WTC11 (cell line): ENCODE data around the gene HMCN1. TPM values are rescaled to one million over a fixed set of nuclear protein-coding genes. Genes with fewer than 3 reads are reported as not detected.

Source experiments
- ATAC-seq: fragments of 200-7000 bp; cut with Tn5 transposase; 2 replicates; pipeline ENCODE4 v1.10.0; 2021; ENCODE audit warnings: mild to moderate bottlenecking, moderate library complexity
- CTCF ChIA-PET: fragments of 300-600 bp; sonication (Branson Sonifier 250); formaldehyde crosslinking; loops from one replicate; lab custom pipeline; 2021; ENCODE audit warnings: antibody characterized with exemption; lab: Charles Lee
- POLR2A ChIA-PET: fragments of 350-600 bp; sonication (Branson Sonifier 250); formaldehyde crosslinking; loops from one replicate; lab custom pipeline; 2021; ENCODE audit warnings: antibody characterized with exemption; lab: Charles Lee
- DNase-seq: peaks from one replicate; pipeline ENCODE4 v3.0.0; 2021; ENCODE audit warnings: low spot score
- H3K27ac Mint-ChIP-seq: 2 replicates; pipeline ENCODE4 v1.8.0; 2021; ENCODE audit warnings: mixed read lengths
- H3K27me3 Mint-ChIP-seq: 2 replicates; pipeline ENCODE4 v1.8.0; 2021; ENCODE audit warnings: low read depth, mild to moderate bottlenecking, moderate library complexity, mixed read lengths
- H3K36me3 Mint-ChIP-seq: 2 replicates; pipeline ENCODE4 v1.8.0; 2021; ENCODE audit warnings: mixed read lengths
- H3K4me1 Mint-ChIP-seq: 2 replicates; pipeline ENCODE4 v1.8.0; 2022; ENCODE audit warnings: mixed read lengths
- H3K4me3 Mint-ChIP-seq: 2 replicates; pipeline ENCODE4 v1.8.0; 2021; ENCODE audit warnings: mild to moderate bottlenecking, moderate library complexity, mixed read lengths
- H3K9me3 Mint-ChIP-seq: 2 replicates; pipeline ENCODE4 v1.8.0; 2021; ENCODE audit warnings: mixed read lengths
- CBFB ChIP-seq: sonication (generic); formaldehyde crosslinking; IDR thresholded peaks from 2 replicates; pipeline ENCODE4 v1.8.1; 2022; ENCODE audit warnings: mild to moderate bottlenecking, low read depth, missing genetic modification reagents
- E2F1 ChIP-seq: sonication (generic); formaldehyde crosslinking; IDR thresholded peaks from 2 replicates; pipeline ENCODE4 v1.8.0; 2022; ENCODE audit warnings: mild to moderate bottlenecking, missing genetic modification reagents
- GRHL2 ChIP-seq: fragments of 250-450 bp; sonication (Bioruptor Pico); IDR thresholded peaks from 2 replicates; pipeline ENCODE4 v1.8.0; 2022; ENCODE audit warnings: mild to moderate bottlenecking, moderate library complexity; ENCODE audit not compliant: insufficient replicate concordance, severe bottlenecking
- HMGA2 ChIP-seq: fragments of 250-450 bp; sonication (Bioruptor Pico); IDR thresholded peaks from 2 replicates; pipeline ENCODE4 v1.4.0; 2021; ENCODE audit warnings: mild to moderate bottlenecking, moderate library complexity
- MLX ChIP-seq: sonication (generic); formaldehyde crosslinking; IDR thresholded peaks from 2 replicates; pipeline ENCODE4 v1.8.1; 2023; ENCODE audit warnings: mild to moderate bottlenecking, missing genetic modification reagents, moderate library complexity
- NR2C2 ChIP-seq: sonication (generic); formaldehyde crosslinking; IDR thresholded peaks from 2 replicates; pipeline ENCODE4 v1.8.0; 2022; ENCODE audit warnings: mild to moderate bottlenecking, missing genetic modification reagents
- NR3C1 ChIP-seq: sonication (generic); formaldehyde crosslinking; conservative IDR thresholded peaks from 2 replicates; pipeline ENCODE4 v1.8.1; 2023; ENCODE audit warnings: low read depth, mild to moderate bottlenecking, missing genetic modification reagents
- RELA ChIP-seq: sonication (generic); formaldehyde crosslinking; IDR thresholded peaks from 2 replicates; pipeline ENCODE4 v1.8.1; 2022; ENCODE audit warnings: missing genetic modification reagents, mild to moderate bottlenecking, borderline replicate concordance
- STAT6 ChIP-seq: sonication (generic); formaldehyde crosslinking; conservative IDR thresholded peaks from 2 replicates; pipeline ENCODE4 v1.8.1; 2023; ENCODE audit warnings: mild to moderate bottlenecking, low read depth, missing genetic modification reagents, moderate library complexity
- ZBTB21 ChIP-seq: sonication (generic); formaldehyde crosslinking; IDR thresholded peaks from 2 replicates; pipeline ENCODE4 v1.8.1; 2023; ENCODE audit warnings: mild to moderate bottlenecking, missing genetic modification reagents, borderline replicate concordance
- ZNF121 ChIP-seq: sonication (generic); formaldehyde crosslinking; IDR thresholded peaks from 2 replicates; pipeline ENCODE4 v1.8.0; 2023; ENCODE audit warnings: missing genetic modification reagents
- ZNF219 ChIP-seq: sonication (generic); formaldehyde crosslinking; IDR thresholded peaks from 2 replicates; pipeline ENCODE4 v1.8.0; 2023; ENCODE audit warnings: missing genetic modification reagents, mild to moderate bottlenecking, borderline replicate concordance
- ZNF317 ChIP-seq: sonication (generic); formaldehyde crosslinking; IDR thresholded peaks from 2 replicates; pipeline ENCODE4 v1.8.1; 2023; ENCODE audit warnings: low read depth, mild to moderate bottlenecking, moderate library complexity, missing genetic modification reagents, borderline replicate concordance
- total RNA-seq: library from RNA; stranded (reverse); gene quantifications from 3 replicates; pipeline ENCODE4 v1.2.3, GENCODE V29; 2021
- TF ChIP-seq, protein P1 (sequence below): sonication (generic); formaldehyde crosslinking; IDR thresholded peaks from 2 replicates; pipeline ENCODE4 v1.8.1; 2023; ENCODE audit warnings: mild to moderate bottlenecking, missing genetic modification reagents, moderate library complexity
- TF ChIP-seq, protein P2 (sequence below): fragments of 250-450 bp; sonication (Bioruptor Pico); IDR thresholded peaks from 2 replicates; pipeline ENCODE4 v2.1.2; 2022; ENCODE audit warnings: mild to moderate bottlenecking, moderate library complexity
- TF ChIP-seq, protein P3 (sequence below): sonication (generic); formaldehyde crosslinking; IDR thresholded peaks from 2 replicates; pipeline ENCODE4 v1.8.0; 2023; ENCODE audit warnings: missing genetic modification reagents
- TF ChIP-seq, protein P4 (sequence below): sonication (generic); formaldehyde crosslinking; IDR thresholded peaks from 2 replicates; pipeline ENCODE4 v1.8.0; 2023; ENCODE audit warnings: mild to moderate bottlenecking, missing genetic modification reagents
- TF ChIP-seq, protein P5 (sequence below): sonication (generic); formaldehyde crosslinking; IDR thresholded peaks from 2 replicates; pipeline ENCODE4 v1.8.1; 2022; ENCODE audit warnings: low read depth, mild to moderate bottlenecking, moderate library complexity, missing genetic modification reagents, borderline replicate concordance
- TF ChIP-seq, protein P6 (sequence below): fragments of 250-450 bp; sonication (Bioruptor Pico); conservative IDR thresholded peaks from 2 replicates; pipeline ENCODE4 v1.9.0; 2021; ENCODE audit warnings: mild to moderate bottlenecking

HMCN1 gene
- total RNA-seq, 1 experiment from 2014 or later = 5.6 TPM

DNA sequence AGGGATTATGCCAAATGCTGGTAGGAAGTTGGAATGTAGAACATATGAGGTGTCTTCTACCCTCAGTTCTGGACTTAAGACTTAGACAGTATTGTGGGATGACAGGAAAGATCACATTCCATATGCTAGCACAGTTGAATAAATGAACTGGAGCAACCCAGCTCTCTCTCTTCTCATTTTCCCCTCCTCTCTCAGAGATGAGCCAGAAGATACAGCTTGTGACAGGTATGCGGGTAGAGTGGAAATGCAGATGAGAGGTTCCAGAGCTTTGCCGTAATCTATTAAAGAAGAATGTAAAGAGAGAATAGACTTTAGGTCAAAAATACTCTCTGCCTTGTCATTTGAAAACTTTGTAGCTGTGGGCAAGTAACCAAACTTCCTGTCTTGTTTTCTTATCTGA lies 32.5 kb upstream of the HMCN1 start (continued):
- TF ChIP-seq HMGA2 (CRISPR knock-in tag) (no peak), ZBTB21 (no peak), GRHL2 (CRISPR knock-in tag) (no peak), STAT6 (CRISPR knock-in tag) (no peak), NR3C1 (CRISPR knock-in tag) (no peak)
- TF ChIP-seq, protein P1, sequence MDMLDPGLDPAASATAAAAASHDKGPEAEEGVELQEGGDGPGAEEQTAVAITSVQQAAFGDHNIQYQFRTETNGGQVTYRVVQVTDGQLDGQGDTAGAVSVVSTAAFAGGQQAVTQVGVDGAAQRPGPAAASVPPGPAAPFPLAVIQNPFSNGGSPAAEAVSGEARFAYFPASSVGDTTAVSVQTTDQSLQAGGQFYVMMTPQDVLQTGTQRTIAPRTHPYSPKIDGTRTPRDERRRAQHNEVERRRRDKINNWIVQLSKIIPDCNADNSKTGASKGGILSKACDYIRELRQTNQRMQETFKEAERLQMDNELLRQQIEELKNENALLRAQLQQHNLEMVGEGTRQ (CRISPR knock-in tag) = no peak

DNA sequence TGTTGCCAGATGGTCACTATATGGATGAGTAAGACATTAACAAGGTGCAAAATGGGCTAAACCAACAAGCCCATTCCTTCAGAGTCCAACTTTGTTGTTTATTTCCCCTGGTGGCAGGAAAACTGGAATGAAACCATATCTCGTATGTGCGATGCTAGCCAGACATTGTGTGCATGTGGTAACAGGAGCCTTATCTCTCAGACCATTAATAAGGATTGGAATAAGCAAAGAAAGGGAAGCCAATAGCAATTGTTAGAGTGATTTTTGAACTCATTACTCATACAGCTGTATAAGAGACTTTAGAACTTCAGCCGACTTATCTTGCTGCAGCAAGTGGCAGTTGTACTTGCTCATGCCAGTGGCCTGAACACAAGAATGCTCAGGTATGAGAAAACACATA lies 30.0 kb upstream of the HMCN1 start:
- ChIA-PET CTCF (no interaction called here), POLR2A (no interaction called here)
- no peak for ATAC-seq
- no peak overlapping the region for H3K27ac Mint-ChIP-seq
- H3K9me3 Mint-ChIP-seq = peaks cover 33% of the 10 kb centered on the region
- H3K4me1 Mint-ChIP-seq = peaks cover 17% of the 10 kb centered on the region
- DNase-seq = no peak
- H3K27me3 Mint-ChIP-seq = peaks cover 33% of the 10 kb centered on the region
- peaks cover 23% of the 10 kb centered on the region for H3K36me3 Mint-ChIP-seq
- no peak overlapping the region for H3K4me3 Mint-ChIP-seq
- TF ChIP-seq, protein P2, sequence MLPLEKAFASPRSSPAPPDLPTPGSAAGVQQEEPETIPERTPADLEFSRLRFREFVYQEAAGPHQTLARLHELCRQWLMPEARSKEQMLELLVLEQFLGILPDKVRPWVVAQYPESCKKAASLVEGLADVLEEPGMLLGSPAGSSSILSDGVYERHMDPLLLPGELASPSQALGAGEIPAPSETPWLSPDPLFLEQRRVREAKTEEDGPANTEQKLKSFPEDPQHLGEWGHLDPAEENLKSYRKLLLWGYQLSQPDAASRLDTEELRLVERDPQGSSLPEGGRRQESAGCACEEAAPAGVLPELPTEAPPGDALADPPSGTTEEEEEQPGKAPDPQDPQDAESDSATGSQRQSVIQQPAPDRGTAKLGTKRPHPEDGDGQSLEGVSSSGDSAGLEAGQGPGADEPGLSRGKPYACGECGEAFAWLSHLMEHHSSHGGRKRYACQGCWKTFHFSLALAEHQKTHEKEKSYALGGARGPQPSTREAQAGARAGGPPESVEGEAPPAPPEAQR = no peak
- no peak for TF ChIP-seq ZNF219
- TF ChIP-seq, protein P3, sequence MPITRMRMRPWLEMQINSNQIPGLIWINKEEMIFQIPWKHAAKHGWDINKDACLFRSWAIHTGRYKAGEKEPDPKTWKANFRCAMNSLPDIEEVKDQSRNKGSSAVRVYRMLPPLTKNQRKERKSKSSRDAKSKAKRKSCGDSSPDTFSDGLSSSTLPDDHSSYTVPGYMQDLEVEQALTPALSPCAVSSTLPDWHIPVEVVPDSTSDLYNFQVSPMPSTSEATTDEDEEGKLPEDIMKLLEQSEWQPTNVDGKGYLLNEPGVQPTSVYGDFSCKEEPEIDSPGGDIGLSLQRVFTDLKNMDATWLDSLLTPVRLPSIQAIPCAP (CRISPR knock-in tag) = no peak
- TF ChIP-seq, protein P4, sequence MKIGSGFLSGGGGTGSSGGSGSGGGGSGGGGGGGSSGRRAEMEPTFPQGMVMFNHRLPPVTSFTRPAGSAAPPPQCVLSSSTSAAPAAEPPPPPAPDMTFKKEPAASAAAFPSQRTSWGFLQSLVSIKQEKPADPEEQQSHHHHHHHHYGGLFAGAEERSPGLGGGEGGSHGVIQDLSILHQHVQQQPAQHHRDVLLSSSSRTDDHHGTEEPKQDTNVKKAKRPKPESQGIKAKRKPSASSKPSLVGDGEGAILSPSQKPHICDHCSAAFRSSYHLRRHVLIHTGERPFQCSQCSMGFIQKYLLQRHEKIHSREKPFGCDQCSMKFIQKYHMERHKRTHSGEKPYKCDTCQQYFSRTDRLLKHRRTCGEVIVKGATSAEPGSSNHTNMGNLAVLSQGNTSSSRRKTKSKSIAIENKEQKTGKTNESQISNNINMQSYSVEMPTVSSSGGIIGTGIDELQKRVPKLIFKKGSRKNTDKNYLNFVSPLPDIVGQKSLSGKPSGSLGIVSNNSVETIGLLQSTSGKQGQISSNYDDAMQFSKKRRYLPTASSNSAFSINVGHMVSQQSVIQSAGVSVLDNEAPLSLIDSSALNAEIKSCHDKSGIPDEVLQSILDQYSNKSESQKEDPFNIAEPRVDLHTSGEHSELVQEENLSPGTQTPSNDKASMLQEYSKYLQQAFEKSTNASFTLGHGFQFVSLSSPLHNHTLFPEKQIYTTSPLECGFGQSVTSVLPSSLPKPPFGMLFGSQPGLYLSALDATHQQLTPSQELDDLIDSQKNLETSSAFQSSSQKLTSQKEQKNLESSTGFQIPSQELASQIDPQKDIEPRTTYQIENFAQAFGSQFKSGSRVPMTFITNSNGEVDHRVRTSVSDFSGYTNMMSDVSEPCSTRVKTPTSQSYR (CRISPR knock-in tag) = no peak
- no peak for TF ChIP-seq GRHL2 (CRISPR knock-in tag)
- TF ChIP-seq NR2C2 (CRISPR knock-in tag) = no peak
- no peak for TF ChIP-seq CBFB (CRISPR knock-in tag)
- TF ChIP-seq MLX (CRISPR knock-in tag) = no peak
- TF ChIP-seq, protein P1 (CRISPR knock-in tag) = no peak
- TF ChIP-seq, protein P5, sequence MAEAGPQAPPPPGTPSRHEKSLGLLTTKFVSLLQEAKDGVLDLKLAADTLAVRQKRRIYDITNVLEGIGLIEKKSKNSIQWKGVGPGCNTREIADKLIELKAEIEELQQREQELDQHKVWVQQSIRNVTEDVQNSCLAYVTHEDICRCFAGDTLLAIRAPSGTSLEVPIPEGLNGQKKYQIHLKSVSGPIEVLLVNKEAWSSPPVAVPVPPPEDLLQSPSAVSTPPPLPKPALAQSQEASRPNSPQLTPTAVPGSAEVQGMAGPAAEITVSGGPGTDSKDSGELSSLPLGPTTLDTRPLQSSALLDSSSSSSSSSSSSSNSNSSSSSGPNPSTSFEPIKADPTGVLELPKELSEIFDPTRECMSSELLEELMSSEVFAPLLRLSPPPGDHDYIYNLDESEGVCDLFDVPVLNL (CRISPR knock-in tag) = no peak
- TF ChIP-seq ZNF121 = no peak
- TF ChIP-seq, protein P6, sequence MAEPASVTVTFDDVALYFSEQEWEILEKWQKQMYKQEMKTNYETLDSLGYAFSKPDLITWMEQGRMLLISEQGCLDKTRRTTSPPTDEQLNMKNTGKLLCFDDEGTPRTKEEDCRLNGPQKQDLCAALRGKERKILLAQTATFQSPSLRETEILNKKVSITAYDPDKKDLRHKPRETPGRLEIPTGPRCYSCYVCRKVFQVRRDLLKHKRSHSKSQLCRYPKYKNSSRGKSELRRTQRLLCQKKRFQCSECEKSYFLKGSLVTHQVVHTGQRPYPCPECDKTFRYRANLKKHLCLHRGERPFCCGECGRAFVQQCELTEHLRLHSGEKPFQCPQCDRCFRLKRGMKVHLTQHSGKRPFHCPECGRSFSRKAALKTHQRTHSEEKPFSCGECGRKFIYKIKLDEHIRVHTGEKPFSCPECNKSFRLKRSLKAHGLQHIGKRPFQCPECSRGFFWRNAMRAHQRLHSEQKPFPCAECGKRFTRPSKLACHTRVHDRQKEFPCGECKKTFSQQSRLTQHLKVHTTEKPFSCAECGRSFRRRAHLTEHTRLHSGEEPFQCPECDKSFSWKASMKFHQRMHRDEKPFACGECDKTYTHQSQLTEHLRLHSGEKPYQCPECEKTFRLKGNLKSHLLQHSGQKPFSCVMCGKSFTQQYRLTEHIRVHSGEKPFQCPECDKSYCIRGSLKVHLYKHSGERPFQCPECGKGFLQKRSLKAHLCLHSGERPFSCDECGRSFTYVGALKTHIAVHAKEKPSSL (CRISPR knock-in tag) = no peak
- TF ChIP-seq RELA (CRISPR knock-in tag) = no peak
- no peak for TF ChIP-seq E2F1
- TF ChIP-seq ZNF317 = no peak
